Duodenal mucosa (tissue), 2 donors: ENCODE results near the gene GDAP1L1.

Experiments used
- H3K27ac ChIP-seq: one replicate; pipeline ENCODE4 v1.7.0; 2013; ENCODE audit warnings: low read depth, low read length
- H3K27me3 ChIP-seq, 2 donors: one replicate each; pipeline ENCODE4 v1.7.0; 2013; ENCODE audit warnings: low read length in 2 of 2, control low read depth in 1 of 2; ENCODE audit not compliant: insufficient read depth in 2 of 2, control insufficient read depth in 1 of 2
- H3K36me3 ChIP-seq, 2 donors: one replicate each; pipeline ENCODE4 v1.7.0; 2013; ENCODE audit warnings: low read length in 2 of 2, control low read depth in 1 of 2; ENCODE audit not compliant: insufficient read depth in 2 of 2, control insufficient read depth in 1 of 2
- H3K4me1 ChIP-seq, 2 donors: one replicate each; pipeline ENCODE4 v1.7.0; 2013; ENCODE audit warnings: low read length in 2 of 2, control low read depth in 1 of 2; ENCODE audit not compliant: insufficient read depth in 2 of 2, control insufficient read depth in 1 of 2
- H3K4me3 ChIP-seq, 2 donors: one replicate each; pipeline ENCODE4 v1.7.0; 2013; ENCODE audit warnings: low read length in 2 of 2, low read depth in 1 of 2
- H3K9ac ChIP-seq, 2 donors: one replicate each; pipeline ENCODE4 v1.7.0; 2013; ENCODE audit warnings: low read length in 2 of 2, low read depth in 1 of 2
- H3K9me3 ChIP-seq, 2 donors: one replicate each; pipeline ENCODE4 v1.7.0; 2013; ENCODE audit warnings: low read length in 2 of 2, control low read depth in 1 of 2; ENCODE audit not compliant: control insufficient read depth in 1 of 2

The GDAP1L1 gene

DNA sequence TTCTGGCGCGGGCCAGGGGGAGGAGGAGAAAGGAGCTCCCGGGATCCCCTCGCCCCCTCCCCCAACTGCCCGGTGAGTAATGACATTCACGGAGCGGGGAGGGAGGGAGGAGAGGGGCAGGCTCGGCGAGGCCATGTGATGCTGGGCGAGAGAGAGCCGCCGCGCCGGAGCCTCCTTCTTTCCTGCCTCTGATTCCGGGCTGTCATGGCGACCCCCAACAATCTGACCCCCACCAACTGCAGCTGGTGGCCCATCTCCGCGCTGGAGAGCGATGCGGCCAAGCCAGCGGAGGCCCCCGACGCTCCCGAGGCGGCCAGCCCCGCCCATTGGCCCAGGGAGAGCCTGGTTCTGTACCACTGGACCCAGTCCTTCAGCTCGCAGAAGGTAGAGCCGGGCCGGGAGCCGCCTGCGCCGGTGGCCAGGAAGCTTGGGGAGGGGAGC lies at the start of gene GDAP1L1:
Gene GDAP1L1 (plus strand): TSS at position 178 of the 441 bp plus-strand sequence. CDS start 27 bp downstream, at position 205.
- Histone ChIP-seq H3K9me3 (no peaks in the 10 kb centered on the region), H3K4me3 (no peak within 1 kb of the TSS), H3K27ac (no peak within 1 kb of the TSS), H3K9ac (no peak within 1 kb of the TSS), H3K36me3 (no peaks in the 10 kb centered on the region), H3K27me3 (peaks cover 0 to 9% of the 10 kb centered on the region in 2 donors), H3K4me1 (no peaks in the 10 kb centered on the region)

DNA sequence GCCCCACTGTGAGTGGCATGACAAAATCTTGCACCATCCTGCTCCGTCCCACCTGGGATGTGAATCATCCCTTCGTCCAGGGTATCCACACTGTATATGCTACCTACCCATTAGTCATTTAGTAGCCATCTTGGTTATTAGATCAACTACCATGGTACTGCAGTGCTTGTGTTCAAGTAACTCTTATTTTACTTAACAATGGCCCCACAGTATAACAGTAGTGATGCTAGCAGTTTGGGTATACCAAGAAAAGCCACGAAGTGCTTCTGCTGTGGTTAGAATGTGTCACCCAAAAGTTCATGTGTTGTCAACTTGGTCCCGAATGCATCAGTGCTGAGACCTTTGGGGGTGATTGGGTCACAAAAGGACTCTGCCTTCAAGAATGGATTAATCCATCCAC lies 48.2 kb upstream of the GDAP1L1 start:
- no peaks in the 10 kb centered on the region for H3K27me3 ChIP-seq
- H3K27ac ChIP-seq, result no peak overlapping the region
- no peak overlapping the region for H3K9ac ChIP-seq
- H3K9me3 ChIP-seq, result no peaks in the 10 kb centered on the region
- H3K4me3 ChIP-seq, result no peak overlapping the region
- H3K36me3 ChIP-seq, result peaks cover 39 to 65% of the 10 kb centered on the region in 2 donors
- H3K4me1 ChIP-seq, result no peaks in the 10 kb centered on the region

DNA sequence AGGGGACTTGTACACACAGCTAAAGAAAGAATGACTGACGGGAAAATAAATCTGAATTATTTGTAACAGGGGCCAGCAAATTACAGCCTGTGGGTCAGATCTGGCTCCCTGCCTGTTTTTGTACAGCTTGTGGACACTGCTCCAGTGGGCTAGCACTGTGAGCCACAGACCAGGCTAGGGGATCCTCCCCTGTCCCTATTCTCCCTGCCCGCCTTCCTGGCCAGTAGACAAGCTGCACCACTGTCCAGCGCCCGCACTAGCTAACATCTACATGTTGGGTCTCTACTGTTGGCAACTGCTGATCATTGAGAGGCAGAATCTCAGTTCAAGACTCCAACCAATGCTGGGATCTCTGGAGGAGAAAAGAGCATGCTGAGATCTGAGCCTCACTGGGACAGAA lies 47.2 kb upstream of the GDAP1L1 start:
- H3K4me1 ChIP-seq, result peaks cover 0 to 4% of the 10 kb centered on the region in 2 donors
- no peaks in the 10 kb centered on the region for H3K27me3 ChIP-seq
- H3K9me3 ChIP-seq, result no peaks in the 10 kb centered on the region
- H3K36me3 ChIP-seq, result peaks cover 39 to 69% of the 10 kb centered on the region in 2 donors
- H3K27ac ChIP-seq, result no peak overlapping the region
- no peak overlapping the region for H3K9ac ChIP-seq
- no peak overlapping the region for H3K4me3 ChIP-seq

DNA sequence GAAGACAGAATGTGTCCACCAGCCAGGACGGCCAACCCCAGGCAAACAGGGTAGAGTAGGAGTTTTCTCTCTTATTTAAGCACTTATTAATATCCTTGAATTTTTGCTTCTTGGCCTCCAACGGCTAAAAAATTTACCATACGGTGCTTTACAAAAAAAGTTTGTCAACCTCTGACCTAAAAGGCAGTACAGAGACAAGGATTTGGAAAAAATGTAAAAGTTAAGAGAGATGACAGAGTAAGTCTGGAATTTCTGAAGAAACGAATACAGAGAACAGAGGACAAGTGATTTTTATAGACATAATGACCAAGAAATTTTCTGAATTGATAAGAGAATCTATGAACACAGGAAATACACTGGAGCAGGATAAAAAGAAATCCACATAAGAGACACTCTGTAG lies 46.7 kb upstream of the GDAP1L1 start:
- H3K4me1 ChIP-seq, result peaks cover 0 to 4% of the 10 kb centered on the region in 2 donors
- H3K9ac ChIP-seq, result no peak overlapping the region
- H3K36me3 ChIP-seq, result peaks cover 39 to 73% of the 10 kb centered on the region in 2 donors
- no peak overlapping the region for H3K27ac ChIP-seq
- no peaks in the 10 kb centered on the region for H3K27me3 ChIP-seq
- H3K9me3 ChIP-seq, result no peaks in the 10 kb centered on the region
- no peak overlapping the region for H3K4me3 ChIP-seq

DNA sequence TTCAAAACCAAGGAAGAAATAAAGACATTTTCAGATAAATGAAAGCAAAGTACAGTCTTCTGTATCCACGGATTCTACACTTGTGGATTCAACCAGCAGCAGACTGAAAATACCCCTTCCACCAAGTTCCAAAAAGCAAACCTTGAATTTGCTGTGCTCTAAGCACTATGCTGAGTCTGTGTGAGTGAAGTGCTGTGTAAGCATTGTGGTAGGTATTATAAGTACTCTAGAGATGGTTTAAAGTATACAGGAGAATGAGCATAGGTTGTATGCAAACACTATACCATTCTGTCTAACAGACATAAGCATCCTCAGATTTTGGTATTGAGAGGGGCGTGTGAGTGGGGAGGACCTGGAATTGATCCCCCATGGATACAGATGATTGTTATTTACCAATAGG lies 46.1 kb upstream of the GDAP1L1 start:
- Histone ChIP-seq H3K36me3 (peaks cover 39 to 79% of the 10 kb centered on the region in 2 donors), H3K4me3 (no peak overlapping the region), H3K4me1 (peaks cover under 1 to 4% of the 10 kb centered on the region in 2 donors), H3K27ac (no peak overlapping the region), H3K9ac (no peak overlapping the region), H3K27me3 (no peaks in the 10 kb centered on the region), H3K9me3 (no peaks in the 10 kb centered on the region)

DNA sequence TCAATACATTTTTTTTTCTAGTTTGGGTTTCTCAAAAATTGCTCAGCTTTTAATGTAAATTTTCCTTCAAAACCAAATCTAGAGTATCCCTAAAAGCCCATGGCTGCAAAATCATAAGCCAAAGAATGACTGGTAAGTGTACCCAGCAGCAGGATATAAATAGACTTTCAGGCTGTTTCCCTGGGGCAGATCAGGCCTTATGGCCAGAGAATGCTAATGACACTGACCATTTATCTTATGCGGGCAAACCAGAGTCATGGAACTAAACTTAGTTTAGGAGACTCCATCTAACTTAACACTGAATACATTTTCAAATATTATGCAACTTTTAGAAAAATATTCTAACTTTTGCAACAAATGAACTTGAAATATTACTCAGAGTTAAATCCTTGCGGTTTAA lies 43.9 kb upstream of the GDAP1L1 start:
- peaks cover 23 to 66% of the 10 kb centered on the region in 2 donors for H3K36me3 ChIP-seq

DNA sequence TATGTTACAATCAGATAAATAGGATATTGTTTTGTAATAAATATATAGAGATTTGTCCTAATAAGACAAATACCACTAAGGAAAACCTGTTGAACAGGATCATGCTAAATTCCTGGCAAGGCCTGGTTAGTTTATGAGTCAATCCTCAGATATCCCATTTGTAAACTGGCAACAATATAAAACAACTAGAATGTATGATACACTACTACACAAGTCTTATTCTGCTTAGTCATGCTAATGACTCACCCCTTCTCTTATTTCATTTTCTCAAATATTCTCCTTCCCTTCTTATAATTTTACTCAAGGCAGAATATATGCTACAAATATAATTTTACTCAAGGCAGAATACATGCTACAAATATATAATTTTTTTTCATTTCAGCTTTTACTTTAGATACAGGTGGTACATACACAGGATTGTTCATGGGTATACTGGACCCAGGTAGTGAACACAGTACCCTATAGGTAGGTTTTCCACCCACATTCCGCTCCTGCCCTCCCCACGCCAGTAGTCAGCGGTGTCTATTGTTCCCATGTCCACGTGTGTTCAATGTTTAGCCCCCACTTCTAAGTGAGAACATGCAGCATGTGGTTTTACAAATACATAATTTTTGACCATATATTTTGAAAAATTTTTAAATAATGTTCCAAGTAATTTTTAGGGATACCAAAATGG lies 42.8 kb upstream of the GDAP1L1 start:
- Histone ChIP-seq H3K4me3 (no peak overlapping the region), H3K27me3 (no peaks in the 10 kb centered on the region), H3K27ac (no peak overlapping the region), H3K4me1 (peaks cover 22 to 31% of the 10 kb centered on the region in 2 donors), H3K9me3 (no peaks in the 10 kb centered on the region), H3K9ac (no peak overlapping the region), H3K36me3 (peaks cover 21 to 58% of the 10 kb centered on the region in 2 donors)

More for the DNA sequence above, 43.9 kb upstream of the GDAP1L1 start:
- Histone ChIP-seq H3K9ac (no peak overlapping the region), H3K27ac (no peak overlapping the region), H3K4me3 (no peak overlapping the region), H3K9me3 (no peaks in the 10 kb centered on the region), H3K4me1 (peaks cover 15 to 20% of the 10 kb centered on the region in 2 donors), H3K27me3 (no peaks in the 10 kb centered on the region)

DNA sequence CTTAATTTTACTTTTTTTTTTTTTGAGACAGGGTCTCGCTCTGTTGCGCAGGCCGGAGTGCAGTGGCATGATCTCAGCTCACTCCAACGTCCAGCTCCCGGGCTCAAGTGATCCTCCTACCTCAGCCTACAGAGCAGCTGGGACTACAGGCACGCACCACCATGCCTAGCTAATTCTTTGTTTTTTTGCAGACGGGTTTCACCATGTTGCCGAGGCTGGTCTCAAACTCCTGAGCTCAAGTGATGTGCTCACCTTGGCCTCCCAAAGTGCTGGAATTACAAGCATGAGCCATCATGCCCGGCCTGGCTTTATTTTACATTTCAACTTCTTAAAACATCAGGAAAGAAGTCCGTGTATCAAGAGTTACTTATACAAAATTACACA lies 42.3 kb upstream of the GDAP1L1 start:
- Histone ChIP-seq H3K27me3 (no peaks in the 10 kb centered on the region), H3K4me3 (no peak overlapping the region), H3K4me1 (peaks cover 26 to 36% of the 10 kb centered on the region in 2 donors), H3K9ac (no peak overlapping the region), H3K9me3 (no peaks in the 10 kb centered on the region), H3K27ac (no peak overlapping the region), H3K36me3 (peaks cover 16 to 53% of the 10 kb centered on the region in 2 donors)

DNA sequence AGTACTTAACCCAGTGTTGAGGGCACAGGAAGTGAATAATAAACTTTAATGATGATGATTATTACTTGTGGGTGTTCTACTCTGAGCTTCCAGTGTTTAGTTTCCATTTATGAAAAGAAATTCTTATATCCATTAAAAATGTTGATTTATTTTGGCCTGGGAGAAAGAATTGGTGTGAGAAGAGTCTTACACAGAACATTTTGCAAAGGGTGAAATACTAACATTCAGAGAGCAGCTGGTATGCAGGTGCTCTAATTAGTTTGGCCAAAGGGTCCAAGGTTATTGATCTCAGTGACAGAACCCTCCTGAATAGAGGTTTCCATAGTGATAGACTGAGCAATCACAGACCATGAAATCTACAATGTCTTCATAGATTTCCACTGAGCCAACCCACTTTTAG lies 41.0 kb upstream of the GDAP1L1 start:
- Histone ChIP-seq H3K36me3 (peaks cover 12 to 40% of the 10 kb centered on the region in 2 donors), H3K9ac (no peak overlapping the region), H3K27ac (no peak overlapping the region), H3K4me3 (no peak overlapping the region), H3K9me3 (no peaks in the 10 kb centered on the region), H3K4me1 (peaks cover 26 to 36% of the 10 kb centered on the region in 2 donors), H3K27me3 (no peaks in the 10 kb centered on the region)

DNA sequence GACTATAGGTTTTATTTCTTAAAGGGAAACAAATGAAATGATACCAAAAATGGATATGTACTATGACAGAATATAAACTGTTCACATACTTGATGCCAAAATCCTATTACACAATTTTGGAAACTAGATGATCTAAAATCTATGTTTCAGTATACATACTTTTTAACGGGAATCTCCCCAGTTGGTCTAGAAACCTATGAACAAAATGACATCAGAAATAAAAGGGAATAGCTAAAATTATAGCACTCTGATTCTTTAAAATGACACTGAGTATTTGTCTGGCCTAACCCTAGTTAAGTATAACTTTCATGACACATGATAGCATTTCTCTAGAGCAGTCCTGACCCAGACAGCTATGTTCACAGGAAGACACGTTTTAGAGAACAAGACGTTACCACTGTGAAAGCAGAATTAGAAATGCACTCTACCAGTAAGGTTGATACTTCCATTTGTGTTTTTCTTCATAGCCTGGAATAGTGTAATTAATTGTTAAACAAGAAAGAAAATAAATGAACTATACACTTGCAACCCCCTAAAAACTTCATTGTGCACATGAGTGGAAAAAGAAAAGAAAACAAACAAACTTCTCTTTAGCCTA lies 39.9 kb upstream of the GDAP1L1 start:
- H3K27me3 ChIP-seq, result no peaks in the 10 kb centered on the region
- no peaks in the 10 kb centered on the region for H3K9me3 ChIP-seq
- H3K9ac ChIP-seq, result no peak overlapping the region
- H3K4me3 ChIP-seq, result no peak overlapping the region
- no peak overlapping the region for H3K27ac ChIP-seq
- peaks cover 5 to 29% of the 10 kb centered on the region in 2 donors for H3K36me3 ChIP-seq
- peaks cover 34 to 42% of the 10 kb centered on the region in 2 donors for H3K4me1 ChIP-seq
